Stimulated activated memory B cell treated with anti-CD40 and anti-IgM and Interleukin-4, amounts not matched to agents 10 μg/mL and 1 μg/mL and 100 μg/mL, for 72 hours (primary cell): ENCODE data around the gene ENTPD8.
"Not testable (repeated sequence)": the region's sequence is repeated elsewhere in the genome, so short reads cannot be mapped to it uniquely, and the experiment has no call there.

ENCODE experiments used
- ATAC-seq: fragments of 150-1000 bp; cut with Tn5 transposase; 2 replicates; pipeline ENCODE4 v1.10.0; 2021
- H3K27ac Mint-ChIP-seq: one replicate; pipeline ENCODE4 v1.8.0; 2022; ENCODE audit warnings: mild to moderate bottlenecking, mixed read lengths
- H3K27me3 Mint-ChIP-seq: one replicate; pipeline ENCODE4 v1.8.0; 2022; ENCODE audit warnings: mixed read lengths
- H3K36me3 Mint-ChIP-seq: one replicate; pipeline ENCODE4 v1.8.0; 2022; ENCODE audit warnings: mixed read lengths
- H3K4me1 Mint-ChIP-seq: one replicate; pipeline ENCODE4 v1.8.0; 2022; ENCODE audit warnings: mixed read lengths
- H3K4me3 Mint-ChIP-seq: one replicate; pipeline ENCODE4 v1.8.0; 2022; ENCODE audit warnings: mild to moderate bottlenecking, moderate library complexity, mixed read lengths
- H3K9me3 Mint-ChIP-seq: one replicate; pipeline ENCODE4 v1.8.0; 2022; ENCODE audit warnings: mixed read lengths

Gene ENTPD8

GRCh38 chr9:137393176-137394150 is 47.7 kb downstream of the ENTPD8 start:
- Mint-ChIP-seq H3K27ac (no peak overlapping the region), H3K4me1 (peaks cover 12% of the 10 kb centered on the region), H3K9me3 (no peaks in the 10 kb centered on the region), H3K36me3 (peaks cover 26% of the 10 kb centered on the region), H3K27me3 (no peaks in the 10 kb centered on the region), H3K4me3 (no peak overlapping the region)
- no peak for ATAC-seq

GRCh38 chr9:137392232-137393007 is 48.7 kb downstream of the ENTPD8 start:
- Mint-ChIP-seq H3K4me1 (peaks cover 4% of the 10 kb centered on the region), H3K4me3 (no peak overlapping the region), H3K9me3 (no peaks in the 10 kb centered on the region), H3K27me3 (no peaks in the 10 kb centered on the region), H3K27ac (no peak overlapping the region), H3K36me3 (peaks cover 22% of the 10 kb centered on the region)
- no peak for ATAC-seq

GRCh38 chr9:137391411-137391754 is 49.8 kb downstream of the ENTPD8 start:
- H3K27ac Mint-ChIP-seq: no peak overlapping the region
- peaks cover 15% of the 10 kb centered on the region for H3K36me3 Mint-ChIP-seq
- H3K27me3 Mint-ChIP-seq: no peaks in the 10 kb centered on the region
- H3K9me3 Mint-ChIP-seq: no peaks in the 10 kb centered on the region
- H3K4me1 Mint-ChIP-seq: no peaks in the 10 kb centered on the region
- no peak for ATAC-seq
- no peak overlapping the region for H3K4me3 Mint-ChIP-seq

GRCh38 chr9:137390553-137391410 is 50.4 kb downstream of the ENTPD8 start:
- ATAC-seq: peak; percentile 9
- Mint-ChIP-seq H3K9me3 (no peaks in the 10 kb centered on the region), H3K36me3 (peaks cover 15% of the 10 kb centered on the region), H3K4me3 (no peak overlapping the region), H3K27me3 (no peaks in the 10 kb centered on the region), H3K4me1 (no peaks in the 10 kb centered on the region), H3K27ac (no peak overlapping the region)

GRCh38 chr9:137389428-137389746 is 51.8 kb downstream of the ENTPD8 start:
- no peaks in the 10 kb centered on the region for H3K4me1 Mint-ChIP-seq
- no peaks in the 10 kb centered on the region for H3K27me3 Mint-ChIP-seq
- H3K4me3 Mint-ChIP-seq: no peak overlapping the region
- H3K36me3 Mint-ChIP-seq: peaks cover 15% of the 10 kb centered on the region
- H3K9me3 Mint-ChIP-seq: no peaks in the 10 kb centered on the region
- H3K27ac Mint-ChIP-seq: no peak overlapping the region
- no peak for ATAC-seq

- Mint-ChIP-seq H3K27ac (no peak overlapping the region), H3K4me1 (no peaks in the 10 kb centered on the region), H3K27me3 (no peaks in the 10 kb centered on the region), H3K9me3 (no peaks in the 10 kb centered on the region), H3K36me3 (peaks cover 15% of the 10 kb centered on the region), H3K4me3 (no peak overlapping the region)
- no peak for ATAC-seq
Observed at GRCh38 chr9:137388589-137389427, 52.3 kb downstream of the ENTPD8 start.

GRCh38 chr9:137387891-137388560 is 53.1 kb downstream of the ENTPD8 start:
- Mint-ChIP-seq H3K27me3 (no peaks in the 10 kb centered on the region), H3K27ac (no peak overlapping the region), H3K4me3 (no peak overlapping the region), H3K9me3 (no peaks in the 10 kb centered on the region), H3K36me3 (peaks cover 15% of the 10 kb centered on the region), H3K4me1 (no peaks in the 10 kb centered on the region)
- no peak for ATAC-seq

- Mint-ChIP-seq H3K4me3 (no peak overlapping the region), H3K27ac (no peak overlapping the region), H3K4me1 (no peaks in the 10 kb centered on the region), H3K27me3 (no peaks in the 10 kb centered on the region), H3K9me3 (no peaks in the 10 kb centered on the region), H3K36me3 (peaks cover 12% of the 10 kb centered on the region)
- peak; percentile 35 for ATAC-seq
Observed at GRCh38 chr9:137387114-137387890, 53.9 kb downstream of the ENTPD8 start.

- not testable (repeated sequence) for H3K4me3 Mint-ChIP-seq, H3K4me1 Mint-ChIP-seq, H3K27me3 Mint-ChIP-seq, ATAC-seq, H3K9me3 Mint-ChIP-seq, H3K36me3 Mint-ChIP-seq, H3K27ac Mint-ChIP-seq
Observed at GRCh38 chr9:137386507-137387113, 54.5 kb downstream of the ENTPD8 start.

- H3K27me3 Mint-ChIP-seq: no peaks in the 10 kb centered on the region
- no peaks in the 10 kb centered on the region for H3K4me1 Mint-ChIP-seq
- no peaks in the 10 kb centered on the region for H3K9me3 Mint-ChIP-seq
- H3K36me3 Mint-ChIP-seq: peaks cover 6% of the 10 kb centered on the region
- H3K27ac Mint-ChIP-seq: no peak overlapping the region
- ATAC-seq: no peak
- no peak overlapping the region for H3K4me3 Mint-ChIP-seq
Observed at GRCh38 chr9:137385061-137385655, 56.0 kb downstream of the ENTPD8 start.
